Stomach (tissue), 9 donors: ENCODE results near the gene DEPDC5. TPM values are rescaled to one million over a fixed set of nuclear protein-coding genes. Genes with fewer than 3 reads are reported as not detected.

Source experiments
- DNase-seq, 2 donors: peaks; one replicate each; pipeline versions ENCODE4 v3.0.0 to v3.0.0-alpha.2; 2013 to 2019
- H3K27ac ChIP-seq, 5 donors: fragments of 200-600 bp in 4 of 5; sonication (generic) in 4 of 5; one replicate each; pipeline ENCODE4 v1.5.1; 2013 to 2019; ENCODE audit warnings: mild to moderate bottlenecking in 1 of 5, moderate library complexity in 1 of 5
- H3K27me3 ChIP-seq, 3 donors: fragments of 200-600 bp; sonication (generic); one replicate each; pipeline ENCODE4 v1.5.1; 2017 to 2019; ENCODE audit warnings: mixed run types in 1 of 3
- H3K36me3 ChIP-seq, 4 donors: fragments of 200-600 bp; sonication (generic); 1 replicate in 3 of 4; 2 replicates in 1 of 4; pipeline ENCODE4 v1.5.1; 2016 to 2019
- H3K4me1 ChIP-seq, 4 donors: fragments of 200-600 bp; sonication (generic); one replicate each; pipeline ENCODE4 v1.5.1; 2016 to 2019
- H3K4me3 ChIP-seq, 4 donors: fragments of 200-600 bp; sonication (generic) in 3 of 4; one replicate each; pipeline ENCODE4 v1.5.1; 2016 to 2019; ENCODE audit warnings: mild to moderate bottlenecking in 1 of 4
- H3K9me3 ChIP-seq, 4 donors: fragments of 200-600 bp; sonication (generic); one replicate each; pipeline ENCODE4 v1.5.1; 2016 to 2019
- EP300 ChIP-seq: sonication (generic); formaldehyde crosslinking; IDR thresholded peaks from one replicate; pipeline ENCODE4 v1.6.1; 2017; ENCODE audit warnings: antibody characterized with exemption
- POLR2A ChIP-seq, 4 donors: fragments of 450-650 bp; IDR thresholded peaks; one replicate each; pipeline ENCODE4 v1.6.1; 2016; ENCODE audit warnings: antibody characterized with exemption in 4 of 4, control low read depth in 2 of 4, mild to moderate bottlenecking in 1 of 4, moderate library complexity in 1 of 4
- POLR2AphosphoS5 ChIP-seq, 3 donors: sonication (generic); formaldehyde crosslinking; IDR thresholded peaks; one replicate each; pipeline ENCODE4 v1.6.1; 2016; ENCODE audit warnings: antibody characterized with exemption in 3 of 3
- WGBS, 5 donors: extraction: QIAGEN DNeasy Blood & Tissue Kit in 3 of 5; methylation state at CpG; one replicate each; pipeline versions ENCODE4 v1.1.5 to v1.1.7; 2013 to 2018; 5-methylcytosine and 5-hydroxymethylcytosine counted together
- intact Hi-C: fragments of 100-400 bp; cut with DNase I; formaldehyde crosslinking; loops from one replicate; pipeline ENCODE4 v1.15.1; 2023; ENCODE audit warnings: low total_unique reads
- polyA plus RNA-seq, 3 donors: library from polyadenylated mRNA; stranded (reverse); fragments of 200-250 nt; gene quantifications; one replicate each; pipeline ENCODE4 v1.2.3, GENCODE V29; 2013
- total RNA-seq, 5 donors: library from RNA; depleted of rRNA; stranded (reverse); fragments of >200 nt; gene quantifications; one replicate each; pipeline versions ENCODE4 v1.1.0 to v1.2.3, GENCODE V29; 2014 to 2016
- TF ChIP-seq, protein P1 (sequence below), 7 experiments: fragments of 450-650 bp in 4 of 7; fragments of 200-600 bp in 3 of 7; sonication (generic) in 3 of 7; IDR thresholded peaks; one replicate each; pipeline ENCODE4 v1.5.1; 2016 to 2019; ENCODE audit warnings: antibody characterized with exemption in 7 of 7, control low read depth in 2 of 7, mild to moderate bottlenecking in 1 of 7
- donor health status: healthy with polysubstance abuse.
- donor health status: Bipolar disorder and iron deficiency.
- donor health status: healthy.

DEPDC5 gene
- total and polyA plus RNA-seq, 8 donors = 4.7 to 39.1 (median 20.2) TPM

DNA sequence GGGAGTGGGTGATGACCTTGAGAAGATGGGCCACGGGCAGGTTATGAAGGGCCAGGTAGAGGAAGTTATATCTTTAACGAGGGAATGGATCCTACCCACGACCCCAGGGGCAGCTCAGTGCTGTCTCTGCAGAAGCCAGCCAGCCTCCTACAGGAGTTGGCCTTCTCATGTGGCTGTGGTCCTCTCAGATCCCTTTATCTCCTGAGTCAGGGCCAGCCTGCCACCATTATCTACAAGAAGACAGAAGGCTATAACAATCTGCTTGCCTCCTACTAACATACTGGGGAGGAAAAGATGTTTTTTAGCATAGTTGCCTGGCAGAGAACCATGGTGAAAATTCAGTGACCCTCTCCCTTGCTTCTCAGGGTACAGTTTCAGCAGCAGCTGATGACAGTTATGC is 183.5 kb downstream of the DEPDC5 start:
- Histone ChIP-seq H3K36me3 (no peaks in the 10 kb centered on the region), H3K4me1 (no peaks in the 10 kb centered on the region), H3K9me3 (no peaks in the 10 kb centered on the region), H3K27me3 (no peaks in the 10 kb centered on the region), H3K27ac (no peak overlapping the region), H3K4me3 (no peak overlapping the region)
- whole genome bisulfite sequencing, 5 donors = 71 to 88% (median 80%) methylated on average over 3 of the region's 3 CpGs
- no peak for TF ChIP-seq POLR2A (IDR thresholded peaks at IDR 0.05)
- TF ChIP-seq, protein P1, sequence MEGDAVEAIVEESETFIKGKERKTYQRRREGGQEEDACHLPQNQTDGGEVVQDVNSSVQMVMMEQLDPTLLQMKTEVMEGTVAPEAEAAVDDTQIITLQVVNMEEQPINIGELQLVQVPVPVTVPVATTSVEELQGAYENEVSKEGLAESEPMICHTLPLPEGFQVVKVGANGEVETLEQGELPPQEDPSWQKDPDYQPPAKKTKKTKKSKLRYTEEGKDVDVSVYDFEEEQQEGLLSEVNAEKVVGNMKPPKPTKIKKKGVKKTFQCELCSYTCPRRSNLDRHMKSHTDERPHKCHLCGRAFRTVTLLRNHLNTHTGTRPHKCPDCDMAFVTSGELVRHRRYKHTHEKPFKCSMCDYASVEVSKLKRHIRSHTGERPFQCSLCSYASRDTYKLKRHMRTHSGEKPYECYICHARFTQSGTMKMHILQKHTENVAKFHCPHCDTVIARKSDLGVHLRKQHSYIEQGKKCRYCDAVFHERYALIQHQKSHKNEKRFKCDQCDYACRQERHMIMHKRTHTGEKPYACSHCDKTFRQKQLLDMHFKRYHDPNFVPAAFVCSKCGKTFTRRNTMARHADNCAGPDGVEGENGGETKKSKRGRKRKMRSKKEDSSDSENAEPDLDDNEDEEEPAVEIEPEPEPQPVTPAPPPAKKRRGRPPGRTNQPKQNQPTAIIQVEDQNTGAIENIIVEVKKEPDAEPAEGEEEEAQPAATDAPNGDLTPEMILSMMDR (IDR thresholded peaks at IDR 0.05) = no peak
- no peak for TF ChIP-seq POLR2AphosphoS5 (IDR thresholded peaks at IDR 0.05)
- no peak for TF ChIP-seq EP300
- intact Hi-C loops = no loop called here
- DNase-seq = no peak

DNA sequence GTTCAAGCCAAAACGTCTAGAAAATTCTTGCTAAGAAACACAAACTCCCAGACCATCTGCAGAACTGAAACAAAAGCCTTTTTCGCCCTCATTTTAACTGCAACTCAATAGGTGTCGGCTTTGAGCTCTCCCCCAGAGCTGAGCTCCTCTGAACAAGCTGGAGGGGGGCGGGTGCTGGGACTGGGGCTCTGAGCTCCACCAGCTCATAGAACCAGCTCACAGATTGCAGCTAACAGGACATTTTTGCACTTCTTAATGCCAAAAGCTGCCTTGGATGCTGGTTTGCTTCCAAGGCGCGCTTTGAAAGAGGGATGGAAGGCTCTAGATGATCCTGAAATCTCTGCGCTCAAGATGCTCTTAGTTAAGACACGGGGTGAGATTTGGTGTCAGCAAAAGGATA is 184.5 kb downstream of the DEPDC5 start:
- intact Hi-C loops = no loop called here
- no peaks in the 10 kb centered on the region for H3K36me3 ChIP-seq
- TF ChIP-seq EP300 (no peak), POLR2A (IDR thresholded peaks at IDR 0.05) (no peak), POLR2AphosphoS5 (IDR thresholded peaks at IDR 0.05) (no peak)
- TF ChIP-seq, protein P1 (IDR thresholded peaks at IDR 0.05) = no peak
- H3K27me3 ChIP-seq = no peaks in the 10 kb centered on the region
- DNase-seq = no peak
- no peaks in the 10 kb centered on the region for H3K9me3 ChIP-seq
- no peak overlapping the region for H3K4me3 ChIP-seq
- peaks cover 0 to 4% (median 2%) of the 10 kb centered on the region in 4 donors for H3K4me1 ChIP-seq
- H3K27ac ChIP-seq = no peak overlapping the region
- WGBS, 5 donors = 77 to 86% (median 78%) methylated on average over 8 of the region's 8 CpGs

DNA sequence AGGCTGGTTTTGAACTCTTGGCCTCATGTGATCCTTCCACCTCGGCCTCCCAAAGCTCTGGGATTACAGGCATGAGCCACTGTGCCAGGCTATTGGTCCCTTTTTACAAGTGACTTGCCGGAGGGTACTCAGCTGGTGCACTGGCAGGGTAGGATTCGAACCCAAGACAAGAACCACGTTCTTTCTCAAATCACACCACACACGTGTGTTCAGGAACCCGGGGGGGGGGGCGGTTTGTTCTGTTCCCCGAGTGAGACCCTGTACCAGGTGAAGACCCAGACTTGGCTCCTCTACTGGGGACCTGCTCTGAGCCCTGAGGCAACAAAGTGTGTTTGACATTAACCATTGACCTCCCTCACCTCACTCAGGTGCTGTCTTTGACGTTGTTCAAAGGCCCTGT is 186.7 kb downstream of the DEPDC5 start:
- H3K27me3 ChIP-seq = no peaks in the 10 kb centered on the region
- 74 to 85% (median 80%) methylated on average over 9 of the region's 9 CpGs for WGBS, 5 donors
- no peak for TF ChIP-seq POLR2AphosphoS5 (IDR thresholded peaks at IDR 0.05)
- TF ChIP-seq, protein P1 (IDR thresholded peaks at IDR 0.05) = no peak
- no peak for TF ChIP-seq POLR2A (IDR thresholded peaks at IDR 0.05)
- no peak for TF ChIP-seq EP300
- H3K4me1 ChIP-seq = peaks cover 0 to 12% (median 11%) of the 10 kb centered on the region in 4 donors
- no peak overlapping the region for H3K27ac ChIP-seq
- intact Hi-C loops = no loop called here
- H3K4me3 ChIP-seq = no peak overlapping the region
- no peaks in the 10 kb centered on the region for H3K9me3 ChIP-seq
- DNase-seq = no peak
- H3K36me3 ChIP-seq = no peaks in the 10 kb centered on the region

DNA sequence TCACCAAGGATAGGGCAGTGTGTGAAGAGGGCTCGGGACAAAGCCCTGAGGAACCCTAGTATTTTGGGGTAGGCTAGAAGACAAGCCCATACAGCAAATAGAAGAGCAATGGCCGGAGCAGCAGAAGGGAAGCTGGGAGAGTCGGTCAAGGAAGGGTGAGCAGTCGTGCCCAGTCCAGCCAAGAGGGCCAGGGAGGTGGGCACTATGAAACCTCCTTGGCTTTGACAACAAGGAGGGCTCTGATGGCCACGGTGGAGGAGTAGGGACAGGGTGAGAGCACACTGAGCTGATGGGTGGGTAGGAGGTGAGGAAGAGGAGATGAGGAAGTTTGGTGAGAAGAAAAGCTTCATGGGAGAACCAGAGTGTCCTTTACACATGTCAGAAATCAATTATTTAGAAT is 188.3 kb downstream of the DEPDC5 start:
- H3K4me3 ChIP-seq = no peak overlapping the region
- 88 to 96% (median 92%) methylated on average over 5 of the region's 5 CpGs for WGBS, 5 donors
- H3K36me3 ChIP-seq = no peaks in the 10 kb centered on the region
- peaks cover 12 to 28% (median 27%) of the 10 kb centered on the region in 4 donors for H3K4me1 ChIP-seq
- no peak overlapping the region for H3K27ac ChIP-seq
- no peaks in the 10 kb centered on the region for H3K9me3 ChIP-seq
- no peaks in the 10 kb centered on the region for H3K27me3 ChIP-seq
- intact Hi-C loops = no loop called here
- DNase-seq = no peak
- TF ChIP-seq POLR2A (IDR thresholded peaks at IDR 0.05) (no peak), POLR2AphosphoS5 (IDR thresholded peaks at IDR 0.05) (no peak), EP300 (no peak)
- TF ChIP-seq, protein P1 (IDR thresholded peaks at IDR 0.05) = no peak
